Stimulated activated CD4-positive, alpha-beta T cell treated with anti-CD3 and anti-CD28 coated beads, Interleukin-1b, Interleukin-23, amount 100 ng/mL, for 24 hours (primary cell): ENCODE data around the gene KANK4.

ENCODE experiments used
- DNase-seq, 4 experiments: peaks; one replicate each; pipeline ENCODE4 v3.0.0-alpha.2; 2020; ENCODE audit warnings: low read depth in 4 of 4, low spot score in 1 of 4

KANK4 gene

DNA sequence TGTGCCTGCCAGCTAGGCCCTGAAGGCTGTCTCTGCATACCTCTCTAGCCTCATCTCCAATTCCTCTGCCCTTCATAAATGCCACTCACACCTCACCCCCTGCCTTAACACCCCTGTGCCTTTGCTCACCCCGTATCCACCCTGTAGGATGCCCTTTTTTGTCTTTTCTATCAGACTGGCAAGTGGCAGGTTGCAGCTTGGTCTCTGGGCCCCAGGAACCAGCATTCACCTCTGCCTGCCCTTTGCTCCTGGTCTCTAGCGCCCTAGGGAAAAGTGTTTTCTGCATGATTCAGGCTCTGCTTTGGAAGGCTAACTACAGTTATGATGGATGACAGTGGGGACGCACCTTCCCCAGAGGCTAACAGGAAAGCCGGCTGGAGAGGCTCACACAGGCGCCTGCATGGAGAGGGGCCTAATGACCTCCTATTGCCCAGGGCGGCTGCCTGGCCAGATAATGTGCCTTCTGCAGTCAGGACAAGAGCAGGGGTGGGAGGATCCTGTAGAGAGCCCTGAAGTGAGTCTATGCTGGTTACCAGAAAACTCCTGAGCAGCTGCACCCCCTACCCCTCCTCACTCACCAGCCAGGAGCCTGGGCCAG lies 11.2 kb downstream of the KANK4 start:
- no peak for DNase-seq

DNA sequence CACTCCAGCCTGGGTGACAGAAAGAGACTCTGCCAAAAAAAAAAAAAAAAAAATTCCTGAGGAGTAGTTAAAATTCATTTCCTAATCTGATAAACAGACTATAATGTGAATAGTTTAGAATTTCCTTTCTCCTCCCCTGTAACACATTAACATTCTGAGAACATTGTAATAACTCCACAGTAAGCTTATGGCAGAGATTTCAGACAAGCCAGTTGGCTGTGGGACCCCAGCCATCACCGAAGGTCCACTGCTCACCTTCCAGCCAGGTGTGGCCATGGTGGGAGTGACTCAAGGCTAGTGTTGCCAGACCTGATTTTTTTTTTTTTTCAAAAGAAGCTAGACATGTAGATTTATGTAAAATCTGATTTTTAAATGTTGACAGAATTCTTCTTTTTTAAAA lies 11.8 kb downstream of the KANK4 start:
- no peak for DNase-seq

DNA sequence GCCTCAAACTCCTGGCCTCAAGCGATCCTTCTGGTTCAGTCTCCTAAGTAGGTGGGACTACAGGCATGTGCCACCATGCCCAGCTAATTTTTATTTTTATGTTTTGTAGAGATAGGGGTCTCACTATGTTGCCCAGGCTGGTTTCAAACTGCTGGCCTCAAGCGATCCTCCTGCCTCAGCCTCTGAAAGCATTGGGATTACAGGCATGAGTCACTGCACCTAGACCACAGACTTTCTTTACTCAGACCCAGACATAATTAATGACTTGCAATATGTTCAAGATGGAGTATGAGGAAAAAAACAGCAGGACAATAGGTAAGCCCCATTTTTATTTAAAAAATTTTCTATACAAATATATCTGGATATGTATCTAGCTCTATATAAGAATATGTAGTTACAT lies 13.2 kb downstream of the KANK4 start:
- no peak for DNase-seq

DNA sequence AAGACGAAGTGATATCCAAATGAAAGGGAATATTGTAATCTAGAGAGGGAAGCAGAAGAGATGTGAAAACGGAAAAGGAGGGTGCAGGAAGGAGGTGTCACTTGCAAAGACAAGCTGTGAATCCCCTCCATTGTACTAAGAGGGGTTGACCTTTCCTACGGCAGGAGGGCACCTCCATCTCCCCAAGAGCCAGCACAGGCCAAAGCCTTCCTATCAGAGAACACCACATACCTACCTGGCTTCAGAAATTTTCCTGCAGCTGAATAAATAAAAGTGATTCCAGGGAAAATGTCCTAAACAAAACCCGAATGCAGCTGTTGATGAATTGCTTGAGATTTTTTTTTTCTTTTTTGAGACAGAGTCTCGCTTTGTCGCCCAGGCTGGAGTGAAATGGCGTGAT lies 14.3 kb downstream of the KANK4 start:
- DNase-seq = no peak

DNA sequence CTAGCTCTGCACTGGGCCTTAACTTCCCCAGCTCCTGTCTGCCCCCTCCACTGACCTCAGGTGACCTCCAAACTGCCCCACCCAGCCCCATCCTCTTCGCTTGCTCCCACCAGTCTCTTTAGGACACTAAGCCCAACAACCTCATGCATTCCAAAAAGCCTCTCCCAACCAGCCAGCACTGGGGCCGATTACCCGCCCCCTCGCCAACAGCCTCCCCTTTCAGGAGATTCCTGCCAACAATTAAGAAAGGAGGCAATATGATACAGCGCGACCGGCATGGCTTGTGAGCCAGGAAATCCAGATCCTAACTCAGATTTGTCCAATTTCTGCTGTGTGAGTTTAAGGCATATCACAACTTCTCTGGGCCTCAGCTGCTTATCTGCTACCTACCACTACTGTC lies 14.7 kb downstream of the KANK4 start:
- DNase-seq = no peak

DNA sequence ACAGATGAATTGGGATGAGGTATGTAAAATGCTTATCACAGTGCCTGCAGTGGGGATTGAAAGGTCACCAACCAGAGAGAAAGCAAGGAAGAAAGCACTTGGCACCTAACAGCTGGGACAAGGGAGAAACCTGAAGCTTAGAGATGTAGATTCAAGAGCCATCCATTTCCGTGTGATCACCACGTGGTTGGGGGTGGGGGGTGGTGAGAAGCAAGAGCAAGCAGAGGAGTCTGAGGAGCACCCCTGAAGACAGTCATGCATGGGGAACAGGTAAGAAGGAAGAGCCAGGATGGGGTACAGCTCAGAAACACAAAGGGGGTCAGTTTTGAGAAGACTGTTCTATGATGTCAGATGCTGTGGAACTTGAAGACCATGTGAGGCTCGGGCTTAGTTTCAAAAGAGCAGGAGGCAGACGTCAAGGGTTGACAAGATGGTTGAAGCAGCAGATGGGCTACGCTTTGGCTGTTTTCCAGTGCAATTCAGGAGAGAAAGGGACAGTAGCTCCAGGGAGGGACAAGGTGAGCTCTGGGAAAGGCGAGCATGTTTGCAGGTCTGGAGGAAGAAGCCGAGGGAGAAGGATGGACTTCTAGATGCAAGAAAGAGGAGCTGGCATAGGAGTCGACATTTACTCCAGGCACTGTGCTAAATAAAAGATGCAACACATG lies 17.4 kb downstream of the KANK4 start:
- DNase-seq = no peak

DNA sequence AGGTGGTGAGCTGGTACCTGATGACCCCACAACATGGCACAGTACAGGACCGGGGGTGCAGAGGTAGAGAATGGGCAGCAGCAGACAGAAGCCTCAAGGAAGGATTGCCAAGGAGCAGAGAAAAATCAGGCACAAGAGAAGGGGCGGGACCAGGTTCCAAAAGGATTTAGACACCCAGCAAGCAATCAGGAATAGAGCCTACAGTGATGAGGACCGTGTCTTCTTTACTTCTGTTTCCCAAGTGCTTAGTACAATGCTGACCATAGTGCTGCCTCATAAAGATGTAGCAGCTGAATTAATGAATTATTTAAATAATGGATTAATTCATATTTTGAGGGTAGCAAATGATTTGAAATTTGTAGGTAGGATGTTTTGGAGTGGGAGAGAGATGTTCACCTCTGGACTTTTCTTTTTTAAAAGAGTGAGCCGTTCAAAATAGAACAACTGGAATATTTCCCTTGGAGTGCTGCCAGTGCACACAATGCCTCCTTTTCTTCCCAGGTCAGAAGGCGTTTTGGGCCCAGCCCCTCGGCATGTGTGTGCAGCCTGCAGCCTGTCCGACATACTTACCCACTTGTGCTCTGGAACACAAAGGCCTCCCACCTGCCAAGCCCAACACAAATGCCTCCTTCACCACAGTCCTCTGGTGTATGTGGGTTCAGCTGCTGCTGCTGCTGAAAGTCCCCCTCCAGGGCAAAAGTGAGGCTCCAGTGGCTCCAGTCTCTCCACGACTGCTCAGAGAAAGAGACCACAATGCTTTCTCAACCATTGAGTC lies 19.6 kb downstream of the KANK4 start:
- no peak for DNase-seq

DNA sequence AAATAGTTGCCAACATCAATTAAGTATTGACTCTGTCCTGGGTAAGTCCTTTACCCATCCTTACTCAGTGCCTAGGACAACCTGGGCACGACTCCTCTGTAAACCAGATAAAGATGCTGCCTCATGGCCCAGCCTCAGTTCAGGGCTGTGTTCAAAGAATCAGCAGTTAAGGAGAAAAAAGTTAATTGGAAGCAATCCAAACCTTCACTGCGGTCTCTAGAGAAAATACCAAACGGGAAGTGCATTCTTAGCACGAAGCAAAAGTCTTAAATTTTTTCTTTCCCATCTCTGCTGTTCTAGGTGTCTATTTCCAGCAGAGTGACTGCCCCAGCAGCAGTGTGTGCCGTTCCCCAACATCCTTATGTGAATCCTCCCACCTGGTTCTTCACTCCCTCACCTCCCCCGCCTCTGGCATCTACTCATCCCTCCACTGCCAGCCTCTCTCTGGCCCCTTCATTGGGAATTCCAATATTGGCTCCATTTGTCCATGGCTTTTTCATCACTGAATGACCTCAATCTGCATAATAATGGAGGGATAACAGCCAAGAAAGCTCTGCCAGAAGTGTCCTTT lies 23.2 kb downstream of the KANK4 start:
- no peak for DNase-seq

DNA sequence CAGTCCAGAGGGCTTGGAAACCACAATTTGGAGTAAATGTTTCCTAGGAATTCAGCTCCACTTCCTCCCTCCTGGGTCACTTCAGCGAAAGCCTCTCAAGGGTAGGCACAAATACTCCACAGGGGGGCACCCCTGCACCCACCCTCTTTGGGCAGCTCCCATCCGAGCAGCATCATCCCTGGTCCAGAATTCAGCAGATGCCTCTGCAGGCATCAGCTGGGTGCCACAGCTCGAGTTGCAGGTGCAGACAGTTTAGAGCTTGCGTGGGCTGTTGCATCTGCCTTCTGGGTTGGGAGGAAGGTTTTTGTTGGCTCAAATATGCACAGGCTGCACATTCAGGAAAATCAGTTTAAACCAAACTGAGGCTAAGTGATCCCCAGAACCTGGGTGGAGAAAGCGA lies 25.0 kb downstream of the KANK4 start:
- no peak for DNase-seq

DNA sequence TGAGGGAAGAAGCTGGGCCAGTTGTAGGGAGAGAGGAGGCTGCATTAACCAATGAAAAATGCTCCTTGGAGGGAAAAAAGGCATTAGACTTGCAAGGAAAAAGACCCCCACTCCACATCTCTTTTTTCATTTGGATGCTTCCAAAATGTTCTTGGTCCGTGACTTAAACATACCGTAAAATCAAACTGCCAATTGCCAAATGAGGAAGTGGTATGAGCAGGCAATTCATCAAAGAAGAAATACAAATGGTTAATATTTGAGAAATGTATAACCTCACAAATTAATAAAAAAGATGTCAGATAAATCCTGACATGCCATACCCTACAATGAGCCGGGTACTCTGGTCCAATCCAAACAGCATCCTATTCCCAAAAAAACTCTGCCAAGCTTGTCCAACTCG lies 30.6 kb downstream of the KANK4 start:
- DNase-seq = no peak

DNA sequence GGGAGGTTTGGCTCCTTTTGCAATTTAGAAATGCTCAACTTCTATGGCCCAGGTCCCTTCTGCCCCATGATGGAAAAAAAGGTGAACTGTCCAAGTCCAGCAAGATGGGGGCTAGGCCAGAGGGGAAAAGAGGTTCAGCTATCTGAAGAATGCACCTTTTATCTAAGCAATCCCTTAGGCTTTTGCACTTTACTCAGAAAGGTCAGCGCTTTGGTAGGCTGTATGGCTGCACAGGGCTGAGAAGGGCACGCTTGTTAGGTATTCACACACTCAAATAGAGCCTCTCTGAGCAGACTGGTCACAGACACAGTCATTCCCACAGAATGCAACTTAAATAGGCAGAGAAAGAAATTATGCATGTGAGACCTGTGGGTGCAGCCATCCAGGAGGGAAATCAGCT lies 31.0 kb downstream of the KANK4 start:
- no peak for DNase-seq

DNA sequence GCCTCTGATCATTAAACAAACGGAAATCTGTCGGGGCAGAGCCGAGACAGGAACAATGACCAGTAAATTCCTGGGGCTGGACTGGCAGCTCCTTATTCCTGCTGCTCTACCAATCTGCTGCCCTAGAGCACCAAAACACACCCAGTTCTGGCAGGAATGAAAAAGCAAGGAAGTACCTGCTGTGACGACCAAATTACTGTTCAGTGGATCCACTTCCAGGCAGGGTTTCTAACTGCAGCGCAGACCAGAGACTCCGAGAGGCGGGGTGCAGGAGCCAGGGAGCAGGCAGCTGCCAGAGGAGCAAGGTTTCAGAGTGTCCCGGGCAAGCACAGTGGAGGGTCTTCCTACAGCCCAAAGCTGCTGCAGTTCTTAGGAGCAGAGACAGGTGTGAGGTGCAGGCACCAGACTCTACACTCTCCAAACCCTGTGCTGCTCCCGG lies 32.4 kb downstream of the KANK4 start:
- DNase-seq = no peak

DNA sequence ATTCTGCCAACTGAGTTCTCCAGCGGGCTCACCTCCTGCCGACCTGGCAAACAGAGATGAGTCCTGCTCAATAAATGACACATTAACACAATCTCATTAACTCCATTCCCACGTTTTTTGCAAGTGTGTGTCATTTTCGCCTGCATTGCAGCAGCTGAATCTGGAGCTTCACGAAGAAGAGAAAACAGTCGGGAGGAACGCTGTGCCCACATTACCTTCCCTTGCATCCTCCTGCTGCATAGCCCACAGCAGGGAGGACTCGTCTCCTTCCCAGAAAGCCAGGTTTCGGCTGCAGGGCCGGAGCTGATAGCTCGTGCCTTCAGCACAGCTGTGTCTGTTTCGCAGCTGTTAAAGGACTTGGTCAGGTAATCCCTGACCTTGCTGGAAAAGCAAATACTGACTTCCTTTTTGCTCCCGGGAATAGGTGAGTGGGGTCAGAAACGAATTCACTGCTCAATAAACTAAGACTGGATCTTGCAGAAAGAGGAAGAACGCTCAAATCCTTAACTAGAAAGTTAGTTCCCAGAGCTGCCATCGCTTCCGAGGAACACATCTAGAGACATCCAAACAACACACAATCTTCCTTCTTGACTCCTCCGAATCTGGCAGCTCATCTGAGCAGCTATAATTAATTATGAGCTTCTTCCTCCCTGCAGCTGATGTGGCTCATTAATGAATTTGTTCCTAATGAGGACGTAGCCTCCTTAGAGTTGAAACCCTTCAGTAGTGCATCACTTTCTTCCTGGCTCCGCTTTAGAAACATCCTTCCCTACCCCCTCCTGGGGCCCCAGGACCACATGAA lies 33.0 kb downstream of the KANK4 start:
- DNase-seq = no peak

DNA sequence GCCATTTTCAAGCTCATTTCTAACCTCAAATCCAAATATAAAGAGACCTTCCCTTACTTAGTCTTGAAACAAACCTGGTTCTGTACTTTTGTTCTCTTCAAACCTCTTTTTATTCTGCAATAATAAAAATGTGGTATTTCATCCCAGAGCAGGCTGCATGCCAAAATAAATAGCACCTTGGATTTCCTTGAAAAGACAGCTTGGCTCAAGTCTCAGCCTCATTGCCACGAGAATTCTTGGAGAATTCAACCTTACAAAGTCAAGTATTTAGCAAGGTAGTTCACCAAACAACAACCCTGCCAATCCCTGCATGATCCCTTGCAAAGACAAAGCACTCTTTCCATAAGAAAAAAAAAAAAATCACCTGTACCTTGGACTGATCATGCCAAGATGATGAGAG lies 33.8 kb downstream of the KANK4 start:
- DNase-seq = no peak

DNA sequence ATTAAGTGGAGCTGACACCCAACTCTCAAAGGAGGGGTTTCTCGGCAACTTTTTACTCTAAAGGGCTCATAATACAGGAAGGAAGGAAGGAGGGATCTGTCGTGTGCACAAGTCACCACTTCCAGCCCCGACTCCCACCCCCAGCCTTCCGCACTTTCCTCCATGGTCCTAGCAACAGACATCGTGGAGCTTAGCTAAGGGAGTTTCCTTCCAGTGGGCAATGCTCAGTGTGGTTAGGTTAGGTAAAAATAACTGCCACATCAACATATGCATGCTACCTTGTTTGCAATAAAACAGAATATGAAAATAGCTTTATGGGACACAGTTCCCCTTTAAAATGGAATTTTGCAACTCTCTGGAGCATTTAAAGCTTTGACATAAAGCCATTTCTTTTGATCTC lies 35.2 kb downstream of the KANK4 start:
- DNase-seq = no peak

DNA sequence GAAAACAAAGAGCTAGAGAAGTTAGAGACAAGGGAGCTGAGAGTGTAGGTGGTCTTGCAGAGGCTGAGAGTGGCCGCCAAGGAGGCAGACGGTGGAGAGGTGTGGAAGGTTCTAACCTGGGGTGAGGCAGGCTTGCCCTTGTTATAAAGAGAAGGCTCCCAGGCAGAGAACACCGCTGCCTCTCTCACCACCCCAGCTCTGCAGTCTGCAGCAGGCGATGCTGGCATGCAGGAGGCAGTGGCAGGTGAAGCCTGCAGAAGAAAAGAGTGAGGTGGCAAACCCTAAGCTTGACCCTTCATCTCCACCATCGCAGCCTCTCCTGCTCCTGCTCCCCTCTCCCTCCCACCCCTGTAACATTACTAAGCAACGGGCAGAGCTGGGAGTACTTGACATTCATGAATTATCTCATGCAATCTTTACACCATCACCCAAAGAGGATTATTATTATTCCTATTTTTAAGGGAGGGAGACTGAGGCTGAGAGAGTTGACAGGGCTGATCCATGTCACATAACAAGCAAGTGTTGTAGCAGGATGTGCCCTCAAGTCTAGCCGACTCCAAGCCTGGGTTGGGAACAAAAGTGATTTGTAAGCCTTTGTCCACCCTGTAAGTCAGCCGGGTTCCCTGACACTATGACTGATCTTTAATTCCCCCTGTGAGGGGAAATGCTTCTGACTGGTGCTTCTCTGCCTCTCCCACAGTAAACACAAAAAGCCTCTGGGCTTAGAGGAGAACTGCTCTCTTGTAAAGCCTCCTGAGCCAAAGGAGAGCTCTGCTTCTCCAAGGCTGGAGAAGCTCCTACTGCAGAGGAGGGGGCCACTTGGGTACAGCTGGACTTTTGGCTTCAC lies 36.1 kb downstream of the KANK4 start:
- DNase-seq = no peak

DNA sequence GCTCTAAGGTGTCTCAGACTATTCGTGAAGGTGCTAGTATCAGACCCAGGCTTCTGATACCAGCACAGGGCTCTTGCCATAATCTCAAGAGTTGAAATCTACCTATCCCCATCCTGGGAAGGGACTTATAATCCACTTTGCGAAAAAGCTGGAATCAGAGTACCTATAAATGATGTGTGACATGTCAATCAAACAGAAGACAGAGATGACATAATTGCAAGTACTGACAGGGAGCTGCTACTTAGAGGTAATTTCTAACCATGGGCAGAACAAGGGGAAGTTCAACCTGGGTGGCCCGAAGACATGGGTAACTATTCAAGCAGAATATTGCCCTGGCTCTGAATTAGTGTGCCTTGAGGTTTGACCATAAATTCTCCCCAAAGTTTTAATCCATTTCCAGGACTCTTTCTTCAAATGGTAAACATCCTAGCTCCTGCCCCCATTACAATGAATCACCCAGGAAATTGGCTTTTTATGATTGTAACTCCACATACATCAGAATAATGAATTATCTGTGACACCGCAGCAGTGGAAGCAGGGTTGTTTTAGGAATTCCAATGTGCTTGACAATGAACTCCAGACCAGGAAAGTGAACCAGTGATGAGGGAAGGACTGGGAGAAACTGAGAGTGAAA lies 37.2 kb downstream of the KANK4 start:
- DNase-seq = no peak

DNA sequence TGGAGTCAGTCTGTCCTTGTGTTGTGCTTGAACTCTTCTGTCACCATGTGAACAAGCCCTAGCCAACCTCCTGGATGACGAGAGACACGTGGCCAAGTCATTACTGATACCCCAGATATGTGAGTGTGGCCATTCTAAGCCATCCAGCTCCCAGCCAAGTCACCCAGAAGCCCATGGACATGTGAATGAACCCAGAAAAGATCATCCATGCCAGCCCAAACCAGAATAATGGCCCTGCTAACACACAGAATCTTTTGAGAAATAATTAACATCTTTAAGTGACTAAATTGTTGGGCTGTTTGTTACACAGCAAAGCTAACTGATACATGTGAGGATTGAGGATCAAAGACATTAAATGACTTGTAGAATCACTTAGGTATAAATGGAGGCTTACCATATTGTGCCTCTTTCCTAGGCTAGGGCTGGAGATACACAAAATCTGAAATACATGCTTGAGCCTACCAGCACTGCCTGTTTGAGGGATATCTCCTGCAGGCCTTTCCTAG lies 38.2 kb downstream of the KANK4 start:
- no peak for DNase-seq

DNA sequence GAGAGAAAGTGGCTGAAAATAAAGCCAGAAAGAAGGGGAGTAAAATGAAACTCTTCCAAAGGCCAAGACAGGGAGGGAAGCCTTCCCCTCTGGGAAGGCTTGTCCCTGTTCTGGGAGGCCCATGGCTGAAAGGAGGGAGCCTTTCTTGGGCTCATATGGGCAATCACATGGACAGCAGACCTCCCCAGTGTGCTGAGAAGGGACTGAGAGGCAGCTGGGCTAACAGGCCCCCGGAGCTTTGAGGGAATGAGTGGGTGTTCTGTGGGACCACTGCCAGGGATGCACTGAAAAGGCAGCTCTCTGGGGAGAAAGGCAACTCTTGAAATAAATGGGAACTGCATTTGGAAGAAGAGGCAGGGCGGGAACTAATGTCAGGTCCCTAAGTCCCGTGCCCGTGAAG lies 39.1 kb downstream of the KANK4 start:
- no peak for DNase-seq

DNA sequence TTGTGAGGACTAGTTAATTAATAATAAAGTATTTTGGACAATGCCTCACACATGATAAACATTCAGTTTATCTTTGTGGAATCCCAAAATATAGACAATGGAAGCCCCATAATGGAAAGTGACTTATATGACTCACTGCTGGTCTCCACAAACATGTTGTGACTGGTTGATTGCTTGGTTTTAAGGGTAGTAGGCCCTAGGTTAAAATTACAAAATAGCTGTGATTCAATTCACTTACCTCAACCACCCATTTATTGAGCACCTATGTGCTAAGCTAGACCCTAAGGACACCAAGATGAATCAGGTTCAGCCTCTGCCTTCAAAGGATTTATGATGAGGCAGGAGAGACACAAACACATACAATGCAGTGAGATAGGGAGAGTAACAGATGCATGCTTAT lies 42.4 kb downstream of the KANK4 start:
- DNase-seq = no peak
